K562 (cell line): ENCODE results near the gene SUPT5H. TPM values are rescaled to one million over a fixed set of nuclear protein-coding genes. Genes with fewer than 3 reads are reported as not detected.

Experiments used
- ARNT ChIP-seq, 2 experiments: fragments of 450-650 bp; IDR thresholded peaks; 2 replicates each; pipeline ENCODE4 v1.6.1; 2016; ENCODE audit warnings: mild to moderate bottlenecking in 1 of 2
- CBX8 ChIP-seq: fragments of 200-600 bp; sonication (generic); IDR thresholded peaks from 2 replicates; pipeline ENCODE4 v1.6.1; 2012; ENCODE audit warnings: borderline replicate concordance, mixed run types, low read depth, mild to moderate bottlenecking, moderate library complexity, mixed read lengths, low read length, control low read depth, inconsistent platforms; ENCODE audit not compliant: poor library complexity, severe bottlenecking; ENCODE audit errors: extremely low read depth
- CGGBP1 ChIP-seq: fragments of 250-450 bp; sonication (Bioruptor Pico); IDR thresholded peaks from 2 replicates; pipeline ENCODE4 v1.9.0; 2021; ENCODE audit warnings: mild to moderate bottlenecking
- CHD4 ChIP-seq: fragments of 200-600 bp; sonication (generic); IDR thresholded peaks from 3 replicates; pipeline ENCODE4 v1.6.1; 2012; ENCODE audit warnings: low read depth, mild to moderate bottlenecking, mixed read lengths, low read length, inconsistent platforms; ENCODE audit not compliant: insufficient read depth, insufficient replicate concordance, poor library complexity, severe bottlenecking
- DEAF1 ChIP-seq: fragments of 450-650 bp; formaldehyde crosslinking; IDR thresholded peaks from 2 replicates; pipeline ENCODE4 v1.4.0; 2020; ENCODE audit warnings: mild to moderate bottlenecking, moderate library complexity
- GATAD2A ChIP-seq: fragments of 450-650 bp; IDR thresholded peaks from 2 replicates; pipeline ENCODE4 v1.6.1; 2017
- GATAD2B ChIP-seq: fragments of 450-650 bp; IDR thresholded peaks from 2 replicates; pipeline ENCODE4 v1.6.1; 2017; ENCODE audit warnings: mild to moderate bottlenecking, borderline replicate concordance
- GTF3C2 ChIP-seq: IDR thresholded peaks from 3 replicates; pipeline ENCODE4 v1.6.1; 2011; ENCODE audit warnings: borderline replicate concordance, mild to moderate bottlenecking, moderate library complexity; ENCODE audit not compliant: insufficient read length; ENCODE audit errors: extremely low read depth
- KHSRP ChIP-seq: fragments of 450-650 bp; IDR thresholded peaks from 2 replicates; pipeline ENCODE4 v1.6.1; 2017
- MLX ChIP-seq, 2 experiments: fragments of 450-650 bp in 1 of 2; sonication (generic) in 1 of 2; formaldehyde crosslinking; conservative IDR thresholded peaks; 2 replicates each; pipeline versions ENCODE4 v1.4.0 to v1.8.1; 2020 to 2022; ENCODE audit warnings: mild to moderate bottlenecking in 1 of 2, missing genetic modification reagents in 1 of 2
- NFATC3 ChIP-seq: fragments of 450-650 bp; IDR thresholded peaks from 2 replicates; pipeline ENCODE4 v1.6.1; 2017; ENCODE audit warnings: mild to moderate bottlenecking
- PTBP1 ChIP-seq: fragments of 200-400 bp; formaldehyde crosslinking; IDR thresholded peaks from 2 replicates; pipeline ENCODE4 v1.6.1; 2017; ENCODE audit warnings: low read depth, low read length
- RB1 ChIP-seq: fragments of 450-650 bp; IDR thresholded peaks from 2 replicates; pipeline ENCODE4 v1.6.1; 2017; ENCODE audit warnings: low read depth, mild to moderate bottlenecking
- RCOR1 ChIP-seq, 2 experiments: IDR thresholded peaks; 2 replicates each; pipeline ENCODE4 v1.6.1; 2012; ENCODE audit warnings: low read depth in 2 of 2, low read length in 2 of 2, borderline replicate concordance in 1 of 2, improper control_type of control experiment in 1 of 2
- SNAPC5 ChIP-seq: fragments of 250-450 bp; sonication (Bioruptor Pico); IDR thresholded peaks from 2 replicates; pipeline ENCODE4 v1.8.0; 2021; ENCODE audit warnings: moderate library complexity, mild to moderate bottlenecking, inconsistent platforms
- SNRNP70 ChIP-seq: fragments of 200-400 bp; formaldehyde crosslinking; optimal IDR thresholded peaks from 2 replicates; pipeline ENCODE3; 2017; ENCODE audit warnings: low read depth, low read length
- TCF7L2 ChIP-seq: fragments of 150-350 bp; IDR thresholded peaks from 2 replicates; pipeline ENCODE4 v1.6.1; 2016; ENCODE audit warnings: low read depth, mild to moderate bottlenecking, low read length, moderate library complexity
- TFAM ChIP-seq: fragments of 250-450 bp; sonication (Bioruptor Pico); conservative IDR thresholded peaks from 2 replicates; pipeline ENCODE4 v1.5.0; 2021; ENCODE audit warnings: mild to moderate bottlenecking, moderate library complexity
- TSC22D4 ChIP-seq: fragments of 450-650 bp; IDR thresholded peaks from 2 replicates; pipeline ENCODE4 v1.6.1; 2016; ENCODE audit warnings: missing genetic modification characterization, missing biosample characterization, control low read depth
- ZNF354B ChIP-seq: fragments of 250-450 bp; sonication (Bioruptor Pico); IDR thresholded peaks from 2 replicates; pipeline ENCODE4 v1.4.0; 2020
- ZNF584 ChIP-seq: fragments of 200-800 bp; sonication (Bioruptor generic); IDR thresholded peaks from 2 replicates; pipeline ENCODE4 v1.6.1; 2016; ENCODE audit warnings: low read depth, mild to moderate bottlenecking, missing genetic modification characterization, missing compliant biosample characterization
- ZNF780A ChIP-seq: fragments of 250-450 bp; sonication (Bioruptor Pico); IDR thresholded peaks from 2 replicates; pipeline ENCODE4 v1.5.0; 2021; ENCODE audit warnings: mild to moderate bottlenecking
- polyA plus RNA-seq, 8 experiments: library from polyadenylated mRNA; depleted of rRNA in 4 of 8; stranded (reverse) in 5 of 8; unstranded in 3 of 8; fragments of >200 nt; fragmentation: Nextera tagmentation in 2 of 8; fragmentation: Illumina TruSeq in 1 of 8; extraction: Ambion mirVana in 2 of 8; extraction: Trizol in 1 of 8; gene quantifications; 2 replicates each; pipeline versions ENCODE4 v1.2.1 to v1.2.3, GENCODE V29; 2011 to 2014; ENCODE audit warnings: inconsistent platforms in 1 of 8, missing spikeins in 1 of 8
- total RNA-seq, 7 experiments: library from RNA; depleted of rRNA in 6 of 7; stranded (reverse); fragments of >200 nt in 6 of 7; fragmentation: Illumina TruSeq in 2 of 7; extraction: Trizol in 2 of 7; gene quantifications; 2 replicates each; pipeline versions ENCODE4 v1.2.1 to v1.2.3, GENCODE V29; 2011 to 2021; ENCODE audit warnings: low replicate concordance in 1 of 7

Gene SUPT5H
- total and polyA plus RNA-seq, 9 of the 15 experiments (the other 6 are each of a cell fraction or from before 2014, with no cell fraction given): 13.3 to 85.9 (median 35.9) TPM

- TF ChIP-seq DEAF1 (0 out of 2 replicates have a peak, but pooled peaks have one; percentile 9), TFAM (CRISPR knock-in tag) (no peak), TSC22D4 (tag) (no peak), ZNF354B (CRISPR knock-in tag) (no peak), GTF3C2 (peak; percentile 99), GATAD2B (peak; percentile 95), GATAD2A (peak; percentile 99), SNRNP70 (no peak), ZNF584 (CRISPR knock-in tag) (peak; percentile 56; the same call in 1 of the 2 replicates), NFATC3 (no peak), SNAPC5 (CRISPR knock-in tag) (no peak), KHSRP (no peak), ARNT (IDR thresholded peaks at IDR 0.05) (peak; percentile 87 to 97), CHD4 (no peak), RCOR1 (IDR thresholded peaks at IDR 0.05; ENCODE audit: borderline replicate concordance in 1 of 2, low read depth in 2 of 2, low read length in 2 of 2) (peak in 1 of 2 experiments; percentile 34; a peak in 2 of 4 replicates), CGGBP1 (no peak), MLX (CRISPR knock-in tag; conservative IDR thresholded peaks at IDR 0.05) (no peak), ZNF780A (CRISPR knock-in tag) (no peak), TCF7L2 (no peak), RB1 (peak; percentile 95), PTBP1 (peak; percentile 68; the same call in 1 of the 2 replicates), CBX8 (no peak)
Observed at GRCh38 chr19:39412100-39412866, 33.1 kb upstream of the SUPT5H start, which contains the start of gene PLEKHG2 (continued).
